SH-SY5Y (cell line): ENCODE data around the gene PAXX.

Experiments used
- GATA2 ChIP-seq: IDR thresholded peaks from 2 replicates; pipeline ENCODE4 v1.6.1; 2011; ENCODE audit warnings: mild to moderate bottlenecking, low read depth, low read length
- GATA3 ChIP-seq: IDR thresholded peaks from 2 replicates; pipeline ENCODE4 v1.6.1; 2011; ENCODE audit warnings: low read depth, mild to moderate bottlenecking, low read length, moderate library complexity

The PAXX gene

DNA sequence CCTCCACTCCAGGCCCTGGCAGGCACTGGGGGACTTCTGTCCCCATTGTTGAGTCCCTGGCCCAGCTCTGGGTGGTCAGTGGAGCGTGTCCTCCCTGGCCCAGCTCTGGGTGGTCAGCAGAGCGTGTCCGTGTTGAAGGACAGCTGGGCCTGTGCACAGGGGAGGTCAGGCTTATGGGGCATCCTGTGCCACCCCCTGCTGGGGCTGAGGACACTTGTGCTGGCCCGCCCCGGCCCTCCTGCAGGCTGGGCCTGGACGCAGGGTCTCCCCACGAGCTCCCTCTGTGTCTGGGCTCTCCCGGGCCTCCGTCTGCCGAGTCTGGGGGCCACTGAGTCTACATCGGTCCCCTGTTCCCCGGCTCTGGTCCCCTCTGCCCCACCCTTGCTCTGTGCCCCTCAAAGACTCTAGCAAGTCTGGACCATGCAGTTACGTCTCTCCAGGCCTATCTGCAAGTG, 15.6 kb downstream of the PAXX start:
- TF ChIP-seq GATA3, result no peak

DNA sequence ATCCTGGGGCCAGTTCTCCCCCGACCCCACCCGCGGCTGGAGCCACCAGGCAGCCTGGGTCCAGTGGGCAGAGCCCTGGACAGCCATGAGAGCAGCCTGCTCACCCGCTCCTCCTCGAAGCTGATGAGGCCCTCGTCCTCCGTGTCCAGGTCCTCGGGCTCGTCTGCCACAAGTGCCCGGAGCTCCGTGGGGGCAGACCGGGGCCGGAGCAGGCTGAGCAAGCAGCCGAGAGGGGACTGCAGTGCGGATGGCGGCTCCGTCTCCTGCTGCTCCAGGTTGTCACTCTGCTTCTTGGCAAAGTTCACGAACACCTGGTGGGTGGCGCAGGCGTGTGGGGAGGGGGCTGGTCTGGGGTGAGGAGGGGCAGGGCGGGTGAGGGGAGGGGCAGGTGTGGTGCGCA, 16.1 kb downstream of the PAXX start:
- TF ChIP-seq GATA3 (no peak), GATA2 (no peak)

- TF ChIP-seq GATA3 (no peak), GATA2 (no peak)
These were observed 17.0 kb downstream of the PAXX start for GRCh38 chr9:137009217-137009616.

GRCh38 chr9:137009938-137010732, 17.9 kb downstream of the PAXX start:
- TF ChIP-seq GATA3 (no peak), GATA2 (no peak)

GRCh38 chr9:137011156-137011555, 18.9 kb downstream of the PAXX start:
- TF ChIP-seq GATA2, result no peak
- TF ChIP-seq GATA3, result no peak

GRCh38 chr9:137011907-137012675, 19.9 kb downstream of the PAXX start:
- TF ChIP-seq GATA2 (no peak), GATA3 (no peak)

DNA sequence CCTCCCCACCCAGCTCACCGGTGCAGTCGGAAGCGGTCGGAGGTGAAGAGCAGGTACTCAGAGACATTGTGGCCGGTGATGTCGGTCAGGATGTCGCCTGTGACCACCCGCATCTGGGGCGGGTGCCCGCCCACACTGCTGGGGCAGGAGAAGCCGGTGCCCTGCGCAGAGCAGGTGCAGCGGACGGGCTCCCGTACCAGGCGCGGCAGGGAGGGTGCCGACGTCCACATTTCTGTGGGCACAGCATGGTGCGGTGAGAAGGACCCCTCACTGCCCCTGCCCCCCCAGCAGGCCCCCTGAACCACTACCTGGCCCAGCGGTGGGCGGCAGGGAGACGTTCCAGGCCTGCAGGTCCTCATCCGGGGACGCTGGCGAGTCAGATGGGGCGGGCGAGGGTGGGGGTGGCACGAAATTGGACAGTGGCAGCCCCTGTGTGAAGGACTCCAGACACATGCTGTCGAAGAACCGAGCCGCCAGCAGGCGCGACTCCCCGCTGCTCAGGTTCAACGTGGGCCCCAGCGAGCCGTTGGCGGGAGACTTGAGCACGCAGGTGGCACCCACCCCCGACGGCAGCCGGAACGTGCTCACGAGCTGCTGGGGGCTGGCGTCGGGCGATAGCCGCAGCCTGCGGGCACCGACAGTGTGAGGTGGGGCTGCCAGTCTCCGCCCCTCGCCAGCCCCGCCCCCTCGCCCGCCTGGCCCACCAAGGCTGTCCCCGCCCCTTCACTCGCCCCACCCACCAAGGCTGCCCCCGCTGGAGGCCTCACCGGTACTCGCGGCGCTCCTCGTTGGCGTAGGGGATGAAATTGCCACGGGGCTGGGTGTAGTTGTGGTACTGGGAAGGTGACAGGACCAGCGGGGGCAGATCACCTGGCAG, 20.7 kb downstream of the PAXX start:
- no peak for TF ChIP-seq GATA3
- TF ChIP-seq GATA2, result no peak

DNA sequence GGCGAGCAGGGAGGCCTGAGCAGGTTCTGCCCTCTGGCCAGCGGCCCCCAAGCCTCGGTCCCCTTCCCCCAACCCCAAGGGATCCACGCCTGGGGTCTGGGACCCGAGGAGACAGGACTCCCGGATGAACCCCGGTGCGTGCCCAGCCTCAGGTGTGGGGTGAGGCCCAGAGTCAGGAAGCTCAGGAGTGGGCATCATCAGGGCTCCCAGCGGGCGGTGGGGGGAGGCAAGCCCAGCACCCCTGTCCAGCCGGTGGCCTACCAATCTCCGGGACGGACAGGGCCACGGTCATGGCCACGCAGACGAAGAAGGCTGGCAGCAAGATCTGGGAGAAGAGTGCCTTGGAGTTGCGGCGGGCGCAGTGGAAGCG, 21.3 kb downstream of the PAXX start:
- TF ChIP-seq GATA2 (no peak), GATA3 (no peak)

DNA sequence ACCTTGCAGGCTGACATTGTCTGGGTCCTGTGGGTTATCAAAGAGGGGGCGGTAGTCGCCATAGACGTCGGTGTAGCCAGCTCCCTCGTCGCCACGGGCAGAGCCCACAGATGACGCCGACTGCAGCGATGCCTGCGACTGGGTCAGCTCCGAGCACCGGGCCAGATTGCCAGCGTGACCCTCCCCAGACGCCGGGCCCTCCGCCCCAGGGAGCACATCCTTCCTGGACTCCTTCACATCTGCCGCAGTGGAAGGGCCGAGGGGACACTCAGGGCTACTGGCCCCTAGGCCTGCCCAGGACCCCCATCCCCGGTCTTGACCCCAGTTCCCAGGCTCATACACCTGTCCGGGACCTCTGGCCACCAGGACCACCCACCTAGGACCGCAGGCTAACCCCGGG, 21.9 kb downstream of the PAXX start:
- TF ChIP-seq GATA3 (no peak), GATA2 (no peak)

- TF ChIP-seq GATA3 (no peak), GATA2 (no peak)
These were observed 22.7 kb downstream of the PAXX start for GRCh38 chr9:137014776-137015539.

DNA sequence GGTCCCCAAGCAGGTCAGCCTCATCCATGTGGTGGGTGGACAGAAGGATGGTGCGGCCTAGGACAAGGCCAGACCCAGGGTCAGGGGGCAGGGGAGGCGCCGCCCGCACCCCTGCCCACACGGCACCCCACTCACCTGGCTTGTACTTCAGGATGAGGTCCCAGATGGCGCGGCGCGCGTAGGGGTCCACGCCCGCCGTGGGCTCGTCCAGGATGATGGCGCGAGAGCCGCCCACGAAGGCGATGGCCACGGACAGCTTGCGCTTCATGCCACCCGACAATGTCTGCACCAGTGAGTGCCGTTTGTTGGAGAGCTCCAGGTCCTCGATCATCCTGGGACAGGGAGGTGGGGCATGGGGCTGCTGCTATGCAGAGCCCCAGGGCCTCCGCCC, 23.3 kb downstream of the PAXX start:
- TF ChIP-seq GATA3 (no peak), GATA2 (no peak)

DNA sequence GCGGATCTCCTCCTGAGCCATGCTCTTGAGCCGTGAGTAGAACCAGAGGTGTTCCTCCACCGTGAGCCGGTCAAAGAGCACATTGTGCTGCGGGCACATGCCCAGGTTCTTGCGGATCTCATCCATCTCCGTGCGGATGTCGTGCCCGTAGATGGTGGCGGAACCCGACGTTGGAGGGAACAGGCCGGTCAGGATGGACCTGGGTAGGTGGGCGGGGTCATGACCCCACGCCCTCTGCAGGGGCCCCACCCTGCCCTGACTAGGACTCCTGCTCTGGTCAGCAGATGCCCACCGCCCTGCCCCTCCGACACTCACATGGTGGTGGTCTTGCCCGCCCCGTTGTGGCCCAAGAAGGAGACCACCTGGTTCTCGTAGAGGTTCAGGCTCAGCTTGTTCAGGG, 23.8 kb downstream of the PAXX start:
- TF ChIP-seq GATA2, result no peak
- no peak for TF ChIP-seq GATA3

DNA sequence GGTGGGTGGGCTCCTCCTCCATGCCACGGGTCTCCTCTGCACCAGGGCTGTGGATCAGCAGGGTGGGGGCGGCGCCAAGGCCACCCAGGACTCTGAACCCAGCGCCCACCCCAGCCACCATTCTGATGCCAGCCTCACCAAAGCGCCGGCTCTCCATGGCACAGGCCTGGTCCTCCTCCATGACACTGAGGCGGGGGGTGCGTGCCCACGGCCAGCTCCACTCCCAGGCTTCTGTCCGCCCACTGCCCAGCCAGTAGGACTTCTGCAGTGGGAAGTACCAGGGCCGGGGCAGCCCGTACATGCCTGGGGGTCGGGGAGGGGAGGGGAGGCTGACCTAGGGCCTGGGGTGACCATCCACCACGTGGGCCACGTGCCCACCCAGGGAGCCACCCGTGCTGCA, 24.2 kb downstream of the PAXX start:
- no peak for TF ChIP-seq GATA3
- TF ChIP-seq GATA2, result no peak

- TF ChIP-seq GATA3 (no peak), GATA2 (no peak)
These were observed 24.8 kb downstream of the PAXX start for GRCh38 chr9:137017071-137017470.

- TF ChIP-seq GATA3, result no peak
- no peak for TF ChIP-seq GATA2
These were observed 25.7 kb downstream of the PAXX start for GRCh38 chr9:137017791-137018497.
